Transverse colon (tissue), 3 donors: Measurements from ENCODE around the gene TMEM178B.

Experiments
- POLR2A ChIP-seq: fragments of 450-650 bp; IDR thresholded peaks from one replicate; pipeline ENCODE4 v1.6.1; 2016; ENCODE audit warnings: antibody characterized with exemption, mild to moderate bottlenecking, moderate library complexity
- TF ChIP-seq, protein P1 (sequence below), 5 experiments: fragments of 200-600 bp in 3 of 5; fragments of 450-650 bp in 2 of 5; sonication (generic) in 3 of 5; IDR thresholded peaks; 1 replicate in 2 of 5; 2 replicates in 3 of 5; pipeline ENCODE4 v1.5.1; 2016 to 2017; ENCODE audit warnings: antibody characterized with exemption in 5 of 5, inconsistent platforms in 3 of 5, mild to moderate bottlenecking in 2 of 5, moderate library complexity in 1 of 5

DNA sequence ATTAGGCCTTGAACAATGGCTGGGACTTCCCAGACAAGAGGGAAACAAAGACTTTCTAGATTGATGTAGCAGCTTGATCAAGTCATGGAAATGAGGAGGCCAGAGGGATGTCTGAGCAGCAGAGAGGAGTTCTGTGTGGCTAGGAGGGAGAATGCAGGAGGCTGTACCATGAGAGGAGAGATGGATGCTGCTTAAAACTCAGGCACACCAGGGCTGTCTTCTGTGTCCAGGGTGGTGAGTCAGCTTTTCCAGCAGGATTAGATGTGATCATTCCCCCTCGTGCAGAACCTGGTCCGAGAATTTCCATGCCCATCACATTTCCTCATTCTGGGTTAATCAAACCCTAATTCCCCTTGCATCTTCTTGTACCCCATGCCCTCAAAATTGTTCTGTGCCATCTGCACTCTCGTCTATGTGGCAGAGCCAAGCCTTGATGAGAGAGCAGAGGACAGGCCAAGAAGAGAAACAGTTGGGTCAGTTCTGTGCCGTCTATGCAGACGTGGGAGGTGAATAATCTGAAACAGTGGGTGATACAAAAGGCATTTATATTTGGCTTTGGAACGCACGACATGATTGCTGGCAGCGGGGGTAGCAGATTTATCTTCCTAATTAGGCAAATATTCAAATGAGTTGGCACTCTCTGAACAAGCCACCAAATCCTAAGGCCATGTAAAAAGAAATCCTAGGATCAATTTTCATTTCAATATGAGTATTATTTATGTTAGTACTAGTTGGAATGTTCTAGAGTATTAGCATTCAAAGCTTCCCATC is 160.7 kb downstream of the TMEM178B start:
- TF ChIP-seq, protein P1, sequence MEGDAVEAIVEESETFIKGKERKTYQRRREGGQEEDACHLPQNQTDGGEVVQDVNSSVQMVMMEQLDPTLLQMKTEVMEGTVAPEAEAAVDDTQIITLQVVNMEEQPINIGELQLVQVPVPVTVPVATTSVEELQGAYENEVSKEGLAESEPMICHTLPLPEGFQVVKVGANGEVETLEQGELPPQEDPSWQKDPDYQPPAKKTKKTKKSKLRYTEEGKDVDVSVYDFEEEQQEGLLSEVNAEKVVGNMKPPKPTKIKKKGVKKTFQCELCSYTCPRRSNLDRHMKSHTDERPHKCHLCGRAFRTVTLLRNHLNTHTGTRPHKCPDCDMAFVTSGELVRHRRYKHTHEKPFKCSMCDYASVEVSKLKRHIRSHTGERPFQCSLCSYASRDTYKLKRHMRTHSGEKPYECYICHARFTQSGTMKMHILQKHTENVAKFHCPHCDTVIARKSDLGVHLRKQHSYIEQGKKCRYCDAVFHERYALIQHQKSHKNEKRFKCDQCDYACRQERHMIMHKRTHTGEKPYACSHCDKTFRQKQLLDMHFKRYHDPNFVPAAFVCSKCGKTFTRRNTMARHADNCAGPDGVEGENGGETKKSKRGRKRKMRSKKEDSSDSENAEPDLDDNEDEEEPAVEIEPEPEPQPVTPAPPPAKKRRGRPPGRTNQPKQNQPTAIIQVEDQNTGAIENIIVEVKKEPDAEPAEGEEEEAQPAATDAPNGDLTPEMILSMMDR (IDR thresholded peaks at IDR 0.05) = no peak
- TF ChIP-seq POLR2A = no peak
